ENCODE data around the gene C1orf185. TPM values are rescaled to one million over a fixed set of nuclear protein-coding genes. Genes with fewer than 3 reads are reported as not detected.

C1orf185 gene
- total RNA-seq, 2 donors from 2014 or later = not detected

DNA sequence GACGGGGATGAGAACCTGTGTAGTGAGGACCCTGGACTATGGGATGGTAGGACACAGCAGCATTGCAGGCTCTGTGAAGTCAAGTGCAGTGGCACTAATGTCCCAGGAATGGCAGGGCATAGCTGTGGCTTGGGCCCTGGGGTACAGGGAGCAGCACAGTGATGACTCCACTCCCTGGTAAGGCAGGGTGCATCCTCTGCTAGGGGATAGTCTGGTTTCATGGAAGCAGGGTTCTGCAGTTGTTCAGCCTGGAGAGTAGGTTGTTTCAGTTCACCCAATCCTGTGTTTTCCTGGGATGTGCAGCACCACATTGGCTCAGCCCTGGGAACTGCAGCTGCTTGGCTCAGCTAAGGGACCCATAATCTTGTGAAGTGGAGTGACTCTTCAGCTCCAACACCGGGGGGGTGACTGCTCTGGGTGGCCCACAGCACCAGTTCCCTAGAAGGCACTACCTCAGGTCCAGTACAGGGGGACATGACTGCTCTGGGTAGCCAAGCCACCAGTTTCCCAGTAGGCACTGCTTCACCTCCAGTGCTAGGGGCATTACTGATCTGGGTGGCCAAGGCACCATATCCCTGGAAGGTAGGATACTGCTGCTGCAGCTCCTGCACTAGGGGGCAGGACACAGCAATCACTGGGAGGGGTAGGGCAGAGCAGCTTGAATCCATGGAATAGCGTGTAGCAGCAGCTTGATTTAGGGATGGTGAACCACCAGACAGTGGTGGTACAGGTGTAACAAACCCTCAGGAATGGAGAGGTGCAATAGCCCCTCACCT is 15.3 kb upstream of the C1orf185 start:
- Histone ChIP-seq H3K27ac (no peak overlapping the region), H3K36me3 (replicated peaks in 1 of 2; ENCODE audit: insufficient read depth in 1 of 2, low read depth in 2 of 2) (no peaks in the 10 kb centered on the region), H3K27me3 (no peaks in the 10 kb centered on the region), H3K9me3 (no peaks in the 10 kb centered on the region), H3K4me1 (no peaks in the 10 kb centered on the region), H3K4me3 (no peak overlapping the region)
- DNase-seq (no peak), ATAC-seq (no peak)
- TF ChIP-seq, protein P1, sequence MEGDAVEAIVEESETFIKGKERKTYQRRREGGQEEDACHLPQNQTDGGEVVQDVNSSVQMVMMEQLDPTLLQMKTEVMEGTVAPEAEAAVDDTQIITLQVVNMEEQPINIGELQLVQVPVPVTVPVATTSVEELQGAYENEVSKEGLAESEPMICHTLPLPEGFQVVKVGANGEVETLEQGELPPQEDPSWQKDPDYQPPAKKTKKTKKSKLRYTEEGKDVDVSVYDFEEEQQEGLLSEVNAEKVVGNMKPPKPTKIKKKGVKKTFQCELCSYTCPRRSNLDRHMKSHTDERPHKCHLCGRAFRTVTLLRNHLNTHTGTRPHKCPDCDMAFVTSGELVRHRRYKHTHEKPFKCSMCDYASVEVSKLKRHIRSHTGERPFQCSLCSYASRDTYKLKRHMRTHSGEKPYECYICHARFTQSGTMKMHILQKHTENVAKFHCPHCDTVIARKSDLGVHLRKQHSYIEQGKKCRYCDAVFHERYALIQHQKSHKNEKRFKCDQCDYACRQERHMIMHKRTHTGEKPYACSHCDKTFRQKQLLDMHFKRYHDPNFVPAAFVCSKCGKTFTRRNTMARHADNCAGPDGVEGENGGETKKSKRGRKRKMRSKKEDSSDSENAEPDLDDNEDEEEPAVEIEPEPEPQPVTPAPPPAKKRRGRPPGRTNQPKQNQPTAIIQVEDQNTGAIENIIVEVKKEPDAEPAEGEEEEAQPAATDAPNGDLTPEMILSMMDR (IDR thresholded peaks at IDR 0.05) = no peak
- no peak for TF ChIP-seq POLR2A (IDR thresholded peaks at IDR 0.05)
- intact Hi-C loops (cut with DNase I) = no loop called here
- 66 to 86% methylated on average over 2 to 3 of the region's 3 CpGs for WGBS, 2 donors

GRCh38 chr1:51088474-51088873 is 13.6 kb upstream of the C1orf185 start:
- Histone ChIP-seq H3K36me3 (replicated peaks in 1 of 2; ENCODE audit: insufficient read depth in 1 of 2, low read depth in 2 of 2) (no peaks in the 10 kb centered on the region), H3K9me3 (no peaks in the 10 kb centered on the region), H3K4me3 (no peak overlapping the region), H3K27ac (no peak overlapping the region), H3K4me1 (no peaks in the 10 kb centered on the region), H3K27me3 (no peaks in the 10 kb centered on the region)
- DNase-seq = no peak
- TF ChIP-seq, protein P1 (IDR thresholded peaks at IDR 0.05) = no peak
- no peak for TF ChIP-seq POLR2A (IDR thresholded peaks at IDR 0.05)
- intact Hi-C loops (cut with DNase I) = no loop called here
- ATAC-seq = no peak
- WGBS, 2 donors = 21 to 39% methylated on average over 1 of the region's 1 CpG

- H3K4me3 ChIP-seq = no peak overlapping the region
- ATAC-seq (no peak), DNase-seq (no peak)
- no peaks in the 10 kb centered on the region for H3K27me3 ChIP-seq
- no peak for TF ChIP-seq POLR2A (IDR thresholded peaks at IDR 0.05)
- TF ChIP-seq, protein P1 (IDR thresholded peaks at IDR 0.05) = no peak
- intact Hi-C loops (cut with DNase I) = no loop called here
- 57 to 61% methylated on average over 1 of the region's 1 CpG for WGBS, 2 donors
- no peaks in the 10 kb centered on the region for H3K9me3 ChIP-seq
- H3K36me3 ChIP-seq (replicated peaks in 1 of 2; ENCODE audit: insufficient read depth in 1 of 2, low read depth in 2 of 2) = no peaks in the 10 kb centered on the region
- no peak overlapping the region for H3K27ac ChIP-seq
- H3K4me1 ChIP-seq = no peaks in the 10 kb centered on the region
Observed at GRCh38 chr1:51093581-51093980, 8.4 kb upstream of the C1orf185 start.

GRCh38 chr1:51097171-51097570 is 4.9 kb upstream of the C1orf185 start:
- H3K27me3 ChIP-seq = no peaks in the 10 kb centered on the region
- DNase-seq (no peak), ATAC-seq (no peak)
- TF ChIP-seq, protein P1 (IDR thresholded peaks at IDR 0.05) = no peak
- no peak for TF ChIP-seq POLR2A (IDR thresholded peaks at IDR 0.05)
- WGBS, 2 donors = 82 to 90% methylated on average over 1 of the region's 1 CpG
- H3K36me3 ChIP-seq (replicated peaks in 1 of 2; ENCODE audit: insufficient read depth in 1 of 2, low read depth in 2 of 2) = no peaks in the 10 kb centered on the region
- no peak overlapping the region for H3K27ac ChIP-seq
- no peaks in the 10 kb centered on the region for H3K4me1 ChIP-seq
- intact Hi-C loops (cut with DNase I) = no loop called here
- no peak overlapping the region for H3K4me3 ChIP-seq
- H3K9me3 ChIP-seq = no peaks in the 10 kb centered on the region

Measured in body of pancreas (tissue), 4 donors.